C4-2B (cell line): ENCODE data around the gene KCNQ1.

Source experiments
- H3K27ac ChIP-seq: fragments of 450-650 bp; 2 replicates; pipeline ENCODE4 v1.5.1; 2017
- ZFX ChIP-seq: fragments of 450-650 bp; IDR thresholded peaks from 2 replicates; pipeline ENCODE4 v1.6.1; 2017
- TF ChIP-seq, protein P1 (sequence below): fragments of 450-650 bp; conservative IDR thresholded peaks from 2 replicates; pipeline ENCODE4 v1.5.1; 2017; ENCODE audit warnings: mild to moderate bottlenecking

KCNQ1 gene

DNA sequence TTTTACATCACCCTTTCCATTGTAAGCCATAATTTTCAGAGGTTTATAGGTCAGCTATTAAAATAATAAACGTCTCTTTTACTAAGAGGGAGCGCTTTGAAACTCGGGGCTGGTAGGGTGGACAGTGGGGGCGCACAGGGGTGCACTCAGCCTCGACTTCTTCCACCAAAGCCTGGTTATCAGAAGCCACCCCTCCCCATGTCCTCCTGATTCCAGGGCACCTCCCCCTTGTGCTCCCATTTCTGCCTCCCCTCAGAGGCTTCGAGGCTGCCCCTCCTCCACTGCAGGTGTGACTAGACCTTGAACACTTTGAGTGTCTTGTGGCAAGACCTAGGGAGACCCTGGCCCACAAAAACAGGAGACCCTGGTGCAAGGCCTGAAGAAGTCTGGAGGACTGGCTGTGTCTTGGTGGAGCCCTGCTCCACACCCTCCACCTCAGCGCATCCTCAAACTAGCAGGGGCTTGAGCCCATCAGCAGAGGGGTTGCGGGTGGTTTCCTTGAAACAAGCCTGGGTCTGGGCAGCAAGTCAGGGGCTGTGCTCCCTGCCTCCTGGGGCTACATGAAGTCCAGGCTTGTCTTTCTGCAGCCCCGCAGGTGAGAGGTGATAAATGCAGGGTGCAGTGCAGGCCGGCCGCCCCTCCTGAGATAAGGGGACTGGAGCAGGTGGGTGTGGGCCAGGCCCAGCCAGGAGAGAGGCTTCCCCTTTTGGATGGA is 437.7 kb downstream of the KCNQ1 start:
- no peak overlapping the region for H3K27ac ChIP-seq
- TF ChIP-seq, protein P1, sequence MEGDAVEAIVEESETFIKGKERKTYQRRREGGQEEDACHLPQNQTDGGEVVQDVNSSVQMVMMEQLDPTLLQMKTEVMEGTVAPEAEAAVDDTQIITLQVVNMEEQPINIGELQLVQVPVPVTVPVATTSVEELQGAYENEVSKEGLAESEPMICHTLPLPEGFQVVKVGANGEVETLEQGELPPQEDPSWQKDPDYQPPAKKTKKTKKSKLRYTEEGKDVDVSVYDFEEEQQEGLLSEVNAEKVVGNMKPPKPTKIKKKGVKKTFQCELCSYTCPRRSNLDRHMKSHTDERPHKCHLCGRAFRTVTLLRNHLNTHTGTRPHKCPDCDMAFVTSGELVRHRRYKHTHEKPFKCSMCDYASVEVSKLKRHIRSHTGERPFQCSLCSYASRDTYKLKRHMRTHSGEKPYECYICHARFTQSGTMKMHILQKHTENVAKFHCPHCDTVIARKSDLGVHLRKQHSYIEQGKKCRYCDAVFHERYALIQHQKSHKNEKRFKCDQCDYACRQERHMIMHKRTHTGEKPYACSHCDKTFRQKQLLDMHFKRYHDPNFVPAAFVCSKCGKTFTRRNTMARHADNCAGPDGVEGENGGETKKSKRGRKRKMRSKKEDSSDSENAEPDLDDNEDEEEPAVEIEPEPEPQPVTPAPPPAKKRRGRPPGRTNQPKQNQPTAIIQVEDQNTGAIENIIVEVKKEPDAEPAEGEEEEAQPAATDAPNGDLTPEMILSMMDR, result no peak
- no peak for TF ChIP-seq ZFX

DNA sequence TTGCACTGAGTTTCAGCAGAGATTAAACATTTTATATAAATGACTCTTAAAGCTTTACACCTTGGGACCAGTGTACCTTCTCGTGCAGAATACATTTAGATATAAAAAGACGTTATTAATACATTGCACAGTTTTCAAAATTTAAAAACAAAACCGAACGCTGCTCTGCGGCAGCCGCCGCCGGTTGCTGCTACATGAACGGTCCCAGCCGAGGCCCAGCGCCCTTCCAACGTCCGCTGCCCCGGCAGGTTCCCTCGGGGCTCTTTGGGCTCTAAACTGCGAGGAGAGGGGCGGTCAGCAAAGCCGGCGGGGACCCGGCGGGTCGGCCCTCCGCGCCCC is 438.8 kb downstream of the KCNQ1 start:
- no peak for TF ChIP-seq ZFX
- TF ChIP-seq, protein P1, result no peak
- no peak overlapping the region for H3K27ac ChIP-seq

- H3K27ac ChIP-seq, result no peak overlapping the region
- TF ChIP-seq ZFX, result no peak
- TF ChIP-seq, protein P1, result no peak
Observed at GRCh38 chr11:2883979-2884815, 439.4 kb downstream of the KCNQ1 start.

- TF ChIP-seq, protein P1, result peak; percentile 64
- 0 out of 2 replicates have a peak, but pooled peaks have one; percentile 9 for TF ChIP-seq ZFX
- peak overlapping the region; percentile 19; the same call in 1 of the 2 replicates for H3K27ac ChIP-seq
Observed at GRCh38 chr11:2885017-2885677, 440.3 kb downstream of the KCNQ1 start.

DNA sequence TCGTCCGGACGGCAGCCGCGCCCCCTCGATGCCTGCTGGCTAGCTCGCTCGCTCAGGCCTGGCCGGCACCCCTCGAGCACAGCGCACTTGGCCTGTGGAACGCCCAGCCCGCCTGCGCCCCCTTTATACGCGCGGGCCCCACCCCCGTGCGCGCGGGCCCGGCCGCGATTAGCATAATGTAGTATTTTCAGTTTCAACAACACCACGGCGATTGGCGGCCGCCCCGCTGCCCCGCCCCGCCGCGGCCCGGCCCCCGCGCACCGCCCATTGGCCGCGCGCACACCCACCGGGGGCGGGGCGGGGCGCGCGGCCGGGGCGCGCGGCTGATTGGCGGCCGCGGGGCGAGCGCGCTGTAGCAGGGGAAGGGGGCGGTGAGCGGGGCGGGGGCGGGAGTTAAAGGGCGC is 440.9 kb downstream of the KCNQ1 start, which contains the start of gene CDKN1C:
TSS of gene CDKN1C (minus strand) at position 98 of the 404 bp plus-strand sequence. CDS start 319 bp downstream, outside the sequence.
- peak within 1 kb of the TSS; percentile 19; the same call in 1 of the 2 replicates for H3K27ac ChIP-seq
- TF ChIP-seq, protein P1, result no peak
- no peak for TF ChIP-seq ZFX

DNA sequence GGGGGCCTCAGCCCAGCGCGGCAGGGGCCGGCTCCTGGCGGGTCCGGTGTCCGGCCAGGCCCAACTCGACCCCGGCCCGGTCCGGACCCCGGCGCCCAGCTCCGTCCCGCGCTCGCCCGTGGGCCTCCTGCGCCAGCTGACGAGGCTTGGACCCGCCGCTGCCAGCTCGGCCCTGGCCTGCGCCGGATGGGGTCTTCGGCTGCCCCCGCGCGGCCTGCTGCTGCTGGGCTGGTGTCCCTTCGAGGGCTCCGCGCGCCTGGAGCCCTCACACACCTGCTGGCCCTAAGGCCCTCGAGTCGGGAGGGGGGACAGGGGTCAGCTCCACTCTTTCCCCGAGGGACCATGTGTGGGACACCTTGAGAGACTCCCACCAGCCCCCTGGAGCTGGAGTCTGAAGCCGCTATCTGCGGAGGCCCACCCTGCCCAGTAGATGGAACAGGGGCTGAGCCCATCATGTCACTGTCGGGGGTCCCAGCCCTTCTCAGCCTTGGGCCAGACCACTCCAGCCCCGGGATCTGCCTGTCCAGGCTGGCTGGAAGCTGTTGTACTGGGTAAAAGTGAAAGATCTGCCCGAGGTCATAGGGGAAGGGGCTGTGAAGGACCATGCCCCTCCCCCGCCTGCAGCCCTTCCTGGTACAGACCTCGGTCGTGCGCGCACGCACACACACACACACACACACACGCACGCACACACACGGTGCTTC is 441.5 kb downstream of the KCNQ1 start:
- 0 out of 2 replicates have a peak overlapping the region, but pooled peaks have one; percentile 1 for H3K27ac ChIP-seq
- no peak for TF ChIP-seq ZFX
- TF ChIP-seq, protein P1, result no peak
